ENCODE data around the gene FAM25C.
"Not testable (repeated sequence)": the region's sequence is repeated elsewhere in the genome, so short reads cannot be mapped to it uniquely, and the experiment has no call there.

FAM25C gene

GRCh38 chr10:47957158-47957557 lies 42.4 kb downstream of the FAM25C start:
- not testable (repeated sequence) for DNase-seq, ATAC-seq

DNA sequence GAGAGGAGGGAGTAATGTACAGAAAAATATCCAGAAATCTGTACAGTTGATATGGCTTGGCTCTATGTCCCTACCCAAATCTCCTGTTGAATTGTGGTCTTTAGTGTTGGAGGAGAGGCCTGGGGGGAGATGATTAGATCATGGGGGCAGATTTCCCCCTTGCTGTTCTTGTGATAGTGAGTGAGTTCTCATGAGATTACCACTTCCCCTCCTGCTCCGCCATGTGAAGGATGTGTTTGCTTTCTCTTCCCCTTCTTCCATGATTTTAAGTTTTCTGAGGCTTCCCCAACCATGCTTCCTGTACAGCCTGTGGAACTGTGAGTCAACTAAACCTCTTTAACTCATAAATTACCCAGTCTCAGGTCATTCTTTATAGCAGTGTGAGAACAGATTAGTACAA lies 52.2 kb downstream of the FAM25C start:
- ATAC-seq, DNase-seq: not testable (repeated sequence)
